ENCODE results near the gene GFY. TPM values are rescaled to one million over a fixed set of nuclear protein-coding genes. Genes with fewer than 3 reads are reported as not detected.

Gene GFY
- total and polyA plus RNA-seq, 2 experiments from 2014 or later = 1.8 to 8.4 TPM

DNA sequence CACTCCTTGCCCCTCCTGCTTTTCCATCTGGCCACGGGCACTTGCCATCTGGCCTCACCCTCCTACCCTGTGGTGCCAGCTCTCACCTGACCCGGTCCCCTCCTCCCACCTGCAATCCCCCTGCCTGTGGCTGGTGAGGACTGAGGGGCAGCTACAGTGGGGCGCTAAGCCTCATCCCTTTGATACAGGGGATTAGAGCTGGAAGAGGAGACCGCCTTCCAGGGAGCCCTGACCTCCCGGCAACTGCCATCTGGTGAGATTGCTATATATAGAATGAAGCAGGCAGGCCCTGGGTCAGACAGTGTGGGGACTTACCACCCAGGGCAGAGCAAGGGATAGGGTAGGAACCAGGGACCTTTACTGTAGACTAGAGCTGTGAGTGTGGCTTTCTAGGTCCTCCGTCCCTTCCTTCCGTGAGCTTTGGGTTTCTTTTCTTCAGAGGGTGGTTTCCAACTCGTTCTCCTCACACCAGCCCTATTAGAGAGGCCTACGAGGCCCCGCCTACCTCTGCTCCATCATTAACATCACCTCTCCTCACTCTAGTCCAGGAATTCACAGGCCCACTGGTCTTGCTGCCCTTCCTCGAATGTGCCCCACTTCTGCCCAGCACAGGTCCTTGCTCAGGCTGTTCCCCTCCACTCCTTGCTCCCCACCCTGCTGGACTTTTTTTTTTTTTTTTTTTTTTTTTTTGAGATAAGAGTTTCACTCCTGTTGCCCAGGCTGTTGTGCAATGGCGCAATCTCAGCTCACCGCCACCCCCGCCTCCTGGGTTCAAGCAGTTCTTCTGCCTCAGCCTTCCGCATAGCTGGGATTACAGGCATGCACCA, 29.4 kb upstream of the GFY start:
- TF ChIP-seq, protein P1, sequence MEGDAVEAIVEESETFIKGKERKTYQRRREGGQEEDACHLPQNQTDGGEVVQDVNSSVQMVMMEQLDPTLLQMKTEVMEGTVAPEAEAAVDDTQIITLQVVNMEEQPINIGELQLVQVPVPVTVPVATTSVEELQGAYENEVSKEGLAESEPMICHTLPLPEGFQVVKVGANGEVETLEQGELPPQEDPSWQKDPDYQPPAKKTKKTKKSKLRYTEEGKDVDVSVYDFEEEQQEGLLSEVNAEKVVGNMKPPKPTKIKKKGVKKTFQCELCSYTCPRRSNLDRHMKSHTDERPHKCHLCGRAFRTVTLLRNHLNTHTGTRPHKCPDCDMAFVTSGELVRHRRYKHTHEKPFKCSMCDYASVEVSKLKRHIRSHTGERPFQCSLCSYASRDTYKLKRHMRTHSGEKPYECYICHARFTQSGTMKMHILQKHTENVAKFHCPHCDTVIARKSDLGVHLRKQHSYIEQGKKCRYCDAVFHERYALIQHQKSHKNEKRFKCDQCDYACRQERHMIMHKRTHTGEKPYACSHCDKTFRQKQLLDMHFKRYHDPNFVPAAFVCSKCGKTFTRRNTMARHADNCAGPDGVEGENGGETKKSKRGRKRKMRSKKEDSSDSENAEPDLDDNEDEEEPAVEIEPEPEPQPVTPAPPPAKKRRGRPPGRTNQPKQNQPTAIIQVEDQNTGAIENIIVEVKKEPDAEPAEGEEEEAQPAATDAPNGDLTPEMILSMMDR (IDR thresholded peaks at IDR 0.05; ENCODE audit: low read depth, low read length) = no peak
- no peaks in the 10 kb centered on the region for H3K4me1 ChIP-seq (ENCODE audit: low read depth)
- no peak overlapping the region for H3K4me3 ChIP-seq
- no peaks in the 10 kb centered on the region for H3K27me3 ChIP-seq
- no peaks in the 10 kb centered on the region for H3K36me3 ChIP-seq
- no peaks in the 10 kb centered on the region for H3K9me3 ChIP-seq (ENCODE audit: low read depth)
- H3K27ac ChIP-seq = no peak overlapping the region
- DNase-seq (ENCODE audit: low read depth in 1 of 2, low spot score in 1 of 2) = peak in 1 of 2 donors; percentile 39

DNA sequence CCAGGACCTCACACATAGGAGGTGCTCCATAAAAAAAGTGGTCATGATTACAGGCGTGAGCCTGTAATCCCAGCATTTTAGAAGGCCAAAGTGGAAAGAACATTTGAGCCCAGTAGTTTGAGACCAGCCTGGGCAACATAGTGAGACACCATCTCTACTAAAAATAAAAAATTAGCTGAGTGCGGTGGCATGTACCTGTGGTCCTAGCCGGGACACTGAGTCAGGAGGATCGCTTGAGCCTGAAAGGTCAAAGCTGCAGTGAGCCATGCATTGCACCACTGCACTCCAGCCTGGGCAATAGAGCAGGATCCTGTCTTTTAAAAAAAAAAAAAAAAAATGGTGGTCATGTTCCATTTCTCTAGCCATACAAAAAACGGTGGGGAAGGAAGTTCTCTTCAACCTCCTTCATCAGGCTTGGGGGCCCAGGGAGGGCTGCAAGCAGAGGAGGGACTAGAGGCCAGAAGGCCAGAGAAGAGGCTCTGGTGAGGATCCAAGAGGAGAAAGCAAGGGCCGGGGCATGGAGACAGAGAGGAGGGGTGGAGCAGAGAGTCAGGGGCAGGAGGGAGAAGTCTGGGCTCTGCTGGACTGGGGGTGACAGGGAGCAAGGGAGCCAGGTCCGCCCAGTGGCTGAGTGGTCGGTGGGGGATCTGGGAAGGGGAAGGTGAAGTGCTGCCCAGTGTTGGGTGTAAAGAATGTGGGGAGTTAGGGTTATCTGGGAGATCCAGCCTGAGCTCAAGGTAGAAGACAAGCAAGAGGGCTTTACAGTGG, 28.3 kb upstream of the GFY start:
- no peak overlapping the region for H3K27ac ChIP-seq
- no peak for DNase-seq (ENCODE audit: low read depth in 1 of 2, low spot score in 1 of 2)
- TF ChIP-seq, protein P1 (IDR thresholded peaks at IDR 0.05; ENCODE audit: low read depth, low read length) = no peak
- no peaks in the 10 kb centered on the region for H3K4me1 ChIP-seq (ENCODE audit: low read depth)
- H3K36me3 ChIP-seq = no peaks in the 10 kb centered on the region
- H3K9me3 ChIP-seq (ENCODE audit: low read depth) = no peaks in the 10 kb centered on the region
- H3K27me3 ChIP-seq = no peaks in the 10 kb centered on the region
- H3K4me3 ChIP-seq = no peak overlapping the region

DNA sequence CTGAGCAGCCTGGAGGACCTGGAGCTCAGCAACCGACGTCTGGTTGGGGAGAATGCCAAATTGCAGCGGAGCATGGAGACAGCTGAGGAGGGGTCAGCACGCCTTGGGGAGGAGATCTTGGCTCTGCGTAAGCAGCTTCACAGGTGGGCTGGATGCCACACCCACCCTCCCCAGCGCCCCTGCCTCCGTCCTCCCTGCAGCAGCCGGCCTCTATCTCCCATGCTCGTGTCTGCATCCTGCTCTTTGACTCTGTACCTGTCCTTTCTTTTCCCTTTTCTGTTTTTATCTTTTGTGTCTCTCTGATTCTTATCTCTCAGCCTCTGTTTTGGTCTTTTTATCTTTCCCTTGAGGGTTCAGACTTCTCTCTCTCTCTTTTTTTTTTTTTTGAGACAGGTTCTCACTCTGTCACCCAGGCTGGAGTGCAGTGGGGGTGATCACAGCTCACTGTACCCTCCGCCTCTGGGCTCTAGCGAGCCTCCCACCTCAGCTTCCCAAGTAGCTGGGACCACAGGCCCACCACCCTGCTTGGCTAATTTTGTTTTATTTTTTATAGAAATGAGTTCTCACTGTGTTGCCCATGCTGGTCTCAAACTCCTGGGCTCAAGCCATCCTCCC, 27.1 kb upstream of the GFY start:
- Histone ChIP-seq H3K4me1 (ENCODE audit: low read depth) (peaks cover 7% of the 10 kb centered on the region), H3K36me3 (no peaks in the 10 kb centered on the region), H3K9me3 (ENCODE audit: low read depth) (no peaks in the 10 kb centered on the region), H3K27me3 (no peaks in the 10 kb centered on the region), H3K4me3 (no peak overlapping the region), H3K27ac (no peak overlapping the region)
- TF ChIP-seq, protein P1 (IDR thresholded peaks at IDR 0.05; ENCODE audit: low read depth, low read length) = no peak
- DNase-seq (ENCODE audit: low read depth in 1 of 2, low spot score in 1 of 2) = no peak

DNA sequence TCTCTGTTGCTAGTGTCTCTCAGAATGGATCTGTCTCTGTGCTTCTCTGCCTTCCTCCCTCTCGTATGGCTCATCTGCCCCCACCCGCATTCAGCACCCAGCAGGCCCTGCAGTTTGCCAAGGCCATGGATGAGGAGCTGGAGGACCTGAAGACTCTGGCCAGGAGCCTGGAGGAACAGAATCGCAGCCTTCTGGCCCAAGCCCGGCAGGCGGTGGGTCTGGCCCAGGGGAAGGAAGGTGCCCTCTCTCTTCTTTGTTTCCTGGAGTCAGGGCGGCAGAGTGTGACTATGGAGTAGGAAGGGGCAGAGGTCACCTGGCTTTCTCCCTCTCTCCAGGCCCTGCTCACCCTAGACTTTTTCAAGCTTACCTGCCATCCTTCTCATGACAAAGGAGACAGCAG, 26.3 kb upstream of the GFY start:
- TF ChIP-seq, protein P1 (IDR thresholded peaks at IDR 0.05; ENCODE audit: low read depth, low read length) = no peak
- Histone ChIP-seq H3K9me3 (ENCODE audit: low read depth) (no peaks in the 10 kb centered on the region), H3K4me1 (ENCODE audit: low read depth) (peaks cover 12% of the 10 kb centered on the region), H3K4me3 (no peak overlapping the region), H3K27ac (no peak overlapping the region), H3K27me3 (no peaks in the 10 kb centered on the region), H3K36me3 (no peaks in the 10 kb centered on the region)
- DNase-seq (ENCODE audit: low read depth in 1 of 2, low spot score in 1 of 2) = no peak

DNA sequence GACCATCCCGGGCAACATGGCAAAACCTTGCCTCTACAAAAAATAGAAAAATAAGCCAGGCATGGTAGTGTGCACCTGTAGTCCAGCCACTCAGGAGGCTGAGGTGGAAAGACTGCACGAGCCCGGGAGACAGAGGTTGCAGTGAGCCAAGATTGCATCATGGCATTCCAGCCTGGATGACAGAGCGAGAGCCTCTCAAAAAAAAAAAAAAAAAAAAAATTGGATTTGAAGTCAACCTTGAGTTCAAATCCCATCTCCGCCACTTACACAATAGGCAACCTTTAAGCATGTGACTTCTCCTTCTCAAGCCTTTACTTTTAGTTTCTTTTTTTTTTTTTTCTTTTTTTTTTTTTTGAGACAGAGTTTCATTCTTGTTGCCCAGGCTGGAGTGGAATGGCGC, 25.2 kb upstream of the GFY start:
- no peaks in the 10 kb centered on the region for H3K27me3 ChIP-seq

More for the DNA sequence above, 25.2 kb upstream of the GFY start:
- H3K36me3 ChIP-seq = no peaks in the 10 kb centered on the region
- no peak overlapping the region for H3K4me3 ChIP-seq
- H3K9me3 ChIP-seq (ENCODE audit: low read depth) = no peaks in the 10 kb centered on the region
- TF ChIP-seq, protein P1 (IDR thresholded peaks at IDR 0.05; ENCODE audit: low read depth, low read length) = no peak
- peaks cover 15% of the 10 kb centered on the region for H3K4me1 ChIP-seq (ENCODE audit: low read depth)
- H3K27ac ChIP-seq = no peak overlapping the region
- peak in 1 of 2 donors; percentile 36 for DNase-seq (ENCODE audit: low read depth in 1 of 2, low spot score in 1 of 2)
